K562 (cell line): ENCODE results near the gene HTR1D. TPM values are rescaled to one million over a fixed set of nuclear protein-coding genes. Genes with fewer than 3 reads are reported as not detected.

Source experiments
- FOXA3 ChIP-seq, 2 experiments: fragments of 450-650 bp in 1 of 2; sonication (generic) in 1 of 2; formaldehyde crosslinking; IDR thresholded peaks in 1 of 2; conservative IDR thresholded peaks in 1 of 2; 2 replicates each; pipeline versions ENCODE4 v1.4.0 to v1.8.0; 2020 to 2022; ENCODE audit warnings: mild to moderate bottlenecking in 2 of 2, missing genetic modification reagents in 1 of 2
- SMAD1 ChIP-seq: fragments of 150-350 bp; IDR thresholded peaks from 2 replicates; pipeline ENCODE4 v1.6.1; 2014; ENCODE audit warnings: low read length, low read depth; ENCODE audit not compliant: partially characterized antibody
- U2AF2 ChIP-seq: fragments of 200-400 bp; formaldehyde crosslinking; optimal IDR thresholded peaks from 2 replicates; pipeline ENCODE3; 2017; ENCODE audit warnings: low read depth, mild to moderate bottlenecking, low read length
- ZNF239 ChIP-seq: fragments of 250-450 bp; sonication (Bioruptor Pico); IDR thresholded peaks from 2 replicates; pipeline ENCODE4 v1.4.0; 2020; ENCODE audit warnings: mild to moderate bottlenecking
- ZNF785 ChIP-seq: fragments of 250-450 bp; sonication (Bioruptor Pico); IDR thresholded peaks from 2 replicates; pipeline ENCODE4 v1.4.0; 2020; ENCODE audit warnings: mild to moderate bottlenecking
- polyA plus RNA-seq, 8 experiments: library from polyadenylated mRNA; depleted of rRNA in 4 of 8; stranded (reverse) in 5 of 8; unstranded in 3 of 8; fragments of >200 nt; fragmentation: Nextera tagmentation in 2 of 8; fragmentation: Illumina TruSeq in 1 of 8; extraction: Ambion mirVana in 2 of 8; extraction: Trizol in 1 of 8; gene quantifications; 2 replicates each; pipeline versions ENCODE4 v1.2.1 to v1.2.3, GENCODE V29; 2011 to 2014; ENCODE audit warnings: inconsistent platforms in 1 of 8, missing spikeins in 1 of 8
- total RNA-seq, 7 experiments: library from RNA; depleted of rRNA in 6 of 7; stranded (reverse); fragments of >200 nt in 6 of 7; fragmentation: Illumina TruSeq in 2 of 7; extraction: Trizol in 2 of 7; gene quantifications; 2 replicates each; pipeline versions ENCODE4 v1.2.1 to v1.2.3, GENCODE V29; 2011 to 2021; ENCODE audit warnings: low replicate concordance in 1 of 7
- TF ChIP-seq, protein P1 (sequence below): IDR thresholded peaks from 2 replicates; pipeline ENCODE4 v1.6.1; 2016; ENCODE audit warnings: missing genetic modification characterization, missing compliant biosample characterization
- TF ChIP-seq, protein P2 (sequence below): fragments of 200-600 bp; sonication (generic); IDR thresholded peaks from one replicate; pipeline ENCODE4 v1.6.1; 2012; ENCODE audit warnings: mild to moderate bottlenecking, low read depth, low read length, inconsistent platforms

The HTR1D gene
- total and polyA plus RNA-seq, 9 of the 15 experiments (the other 6 are each of a cell fraction or from before 2014, with no cell fraction given), result 0.03 to 0.09 (median 0.04) TPM; not detected in 4

DNA sequence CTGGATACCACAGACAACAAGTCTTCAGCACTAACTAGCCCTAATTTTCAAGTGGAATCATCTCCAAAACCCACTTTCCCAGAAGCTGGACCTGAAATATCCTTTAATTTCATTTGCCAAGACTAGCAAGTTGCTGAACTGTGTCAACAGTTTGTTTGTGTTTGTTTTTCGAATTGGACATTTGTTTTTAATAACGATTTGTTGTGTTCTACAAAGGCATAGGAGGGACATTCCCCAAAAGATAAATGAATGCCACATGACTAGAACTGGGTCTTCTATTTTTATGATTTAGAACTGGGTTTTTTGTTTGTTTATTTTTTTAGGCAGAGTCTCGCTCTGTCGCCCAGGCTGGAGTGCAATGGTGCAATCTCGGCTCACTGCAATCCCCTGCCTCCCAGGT lies 66.6 kb downstream of the HTR1D start (continued):
- TF ChIP-seq ZNF785 (CRISPR knock-in tag), result no peak
- TF ChIP-seq FOXA3 (CRISPR knock-in tag; conservative IDR thresholded peaks at IDR 0.05 in 1 of 2, IDR thresholded peaks at IDR 0.05 in 1 of 2), result no peak
- no peak for TF ChIP-seq U2AF2
- no peak for TF ChIP-seq ZNF239
- TF ChIP-seq, protein P1, sequence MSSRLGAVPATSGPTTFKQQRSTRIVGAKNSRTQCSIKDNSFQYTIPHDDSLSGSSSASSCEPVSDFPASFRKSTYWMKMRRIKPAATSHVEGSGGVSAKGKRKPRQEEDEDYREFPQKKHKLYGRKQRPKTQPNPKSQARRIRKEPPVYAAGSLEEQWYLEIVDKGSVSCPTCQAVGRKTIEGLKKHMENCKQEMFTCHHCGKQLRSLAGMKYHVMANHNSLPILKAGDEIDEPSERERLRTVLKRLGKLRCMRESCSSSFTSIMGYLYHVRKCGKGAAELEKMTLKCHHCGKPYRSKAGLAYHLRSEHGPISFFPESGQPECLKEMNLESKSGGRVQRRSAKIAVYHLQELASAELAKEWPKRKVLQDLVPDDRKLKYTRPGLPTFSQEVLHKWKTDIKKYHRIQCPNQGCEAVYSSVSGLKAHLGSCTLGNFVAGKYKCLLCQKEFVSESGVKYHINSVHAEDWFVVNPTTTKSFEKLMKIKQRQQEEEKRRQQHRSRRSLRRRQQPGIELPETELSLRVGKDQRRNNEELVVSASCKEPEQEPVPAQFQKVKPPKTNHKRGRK (tag), result no peak
- TF ChIP-seq, protein P2, sequence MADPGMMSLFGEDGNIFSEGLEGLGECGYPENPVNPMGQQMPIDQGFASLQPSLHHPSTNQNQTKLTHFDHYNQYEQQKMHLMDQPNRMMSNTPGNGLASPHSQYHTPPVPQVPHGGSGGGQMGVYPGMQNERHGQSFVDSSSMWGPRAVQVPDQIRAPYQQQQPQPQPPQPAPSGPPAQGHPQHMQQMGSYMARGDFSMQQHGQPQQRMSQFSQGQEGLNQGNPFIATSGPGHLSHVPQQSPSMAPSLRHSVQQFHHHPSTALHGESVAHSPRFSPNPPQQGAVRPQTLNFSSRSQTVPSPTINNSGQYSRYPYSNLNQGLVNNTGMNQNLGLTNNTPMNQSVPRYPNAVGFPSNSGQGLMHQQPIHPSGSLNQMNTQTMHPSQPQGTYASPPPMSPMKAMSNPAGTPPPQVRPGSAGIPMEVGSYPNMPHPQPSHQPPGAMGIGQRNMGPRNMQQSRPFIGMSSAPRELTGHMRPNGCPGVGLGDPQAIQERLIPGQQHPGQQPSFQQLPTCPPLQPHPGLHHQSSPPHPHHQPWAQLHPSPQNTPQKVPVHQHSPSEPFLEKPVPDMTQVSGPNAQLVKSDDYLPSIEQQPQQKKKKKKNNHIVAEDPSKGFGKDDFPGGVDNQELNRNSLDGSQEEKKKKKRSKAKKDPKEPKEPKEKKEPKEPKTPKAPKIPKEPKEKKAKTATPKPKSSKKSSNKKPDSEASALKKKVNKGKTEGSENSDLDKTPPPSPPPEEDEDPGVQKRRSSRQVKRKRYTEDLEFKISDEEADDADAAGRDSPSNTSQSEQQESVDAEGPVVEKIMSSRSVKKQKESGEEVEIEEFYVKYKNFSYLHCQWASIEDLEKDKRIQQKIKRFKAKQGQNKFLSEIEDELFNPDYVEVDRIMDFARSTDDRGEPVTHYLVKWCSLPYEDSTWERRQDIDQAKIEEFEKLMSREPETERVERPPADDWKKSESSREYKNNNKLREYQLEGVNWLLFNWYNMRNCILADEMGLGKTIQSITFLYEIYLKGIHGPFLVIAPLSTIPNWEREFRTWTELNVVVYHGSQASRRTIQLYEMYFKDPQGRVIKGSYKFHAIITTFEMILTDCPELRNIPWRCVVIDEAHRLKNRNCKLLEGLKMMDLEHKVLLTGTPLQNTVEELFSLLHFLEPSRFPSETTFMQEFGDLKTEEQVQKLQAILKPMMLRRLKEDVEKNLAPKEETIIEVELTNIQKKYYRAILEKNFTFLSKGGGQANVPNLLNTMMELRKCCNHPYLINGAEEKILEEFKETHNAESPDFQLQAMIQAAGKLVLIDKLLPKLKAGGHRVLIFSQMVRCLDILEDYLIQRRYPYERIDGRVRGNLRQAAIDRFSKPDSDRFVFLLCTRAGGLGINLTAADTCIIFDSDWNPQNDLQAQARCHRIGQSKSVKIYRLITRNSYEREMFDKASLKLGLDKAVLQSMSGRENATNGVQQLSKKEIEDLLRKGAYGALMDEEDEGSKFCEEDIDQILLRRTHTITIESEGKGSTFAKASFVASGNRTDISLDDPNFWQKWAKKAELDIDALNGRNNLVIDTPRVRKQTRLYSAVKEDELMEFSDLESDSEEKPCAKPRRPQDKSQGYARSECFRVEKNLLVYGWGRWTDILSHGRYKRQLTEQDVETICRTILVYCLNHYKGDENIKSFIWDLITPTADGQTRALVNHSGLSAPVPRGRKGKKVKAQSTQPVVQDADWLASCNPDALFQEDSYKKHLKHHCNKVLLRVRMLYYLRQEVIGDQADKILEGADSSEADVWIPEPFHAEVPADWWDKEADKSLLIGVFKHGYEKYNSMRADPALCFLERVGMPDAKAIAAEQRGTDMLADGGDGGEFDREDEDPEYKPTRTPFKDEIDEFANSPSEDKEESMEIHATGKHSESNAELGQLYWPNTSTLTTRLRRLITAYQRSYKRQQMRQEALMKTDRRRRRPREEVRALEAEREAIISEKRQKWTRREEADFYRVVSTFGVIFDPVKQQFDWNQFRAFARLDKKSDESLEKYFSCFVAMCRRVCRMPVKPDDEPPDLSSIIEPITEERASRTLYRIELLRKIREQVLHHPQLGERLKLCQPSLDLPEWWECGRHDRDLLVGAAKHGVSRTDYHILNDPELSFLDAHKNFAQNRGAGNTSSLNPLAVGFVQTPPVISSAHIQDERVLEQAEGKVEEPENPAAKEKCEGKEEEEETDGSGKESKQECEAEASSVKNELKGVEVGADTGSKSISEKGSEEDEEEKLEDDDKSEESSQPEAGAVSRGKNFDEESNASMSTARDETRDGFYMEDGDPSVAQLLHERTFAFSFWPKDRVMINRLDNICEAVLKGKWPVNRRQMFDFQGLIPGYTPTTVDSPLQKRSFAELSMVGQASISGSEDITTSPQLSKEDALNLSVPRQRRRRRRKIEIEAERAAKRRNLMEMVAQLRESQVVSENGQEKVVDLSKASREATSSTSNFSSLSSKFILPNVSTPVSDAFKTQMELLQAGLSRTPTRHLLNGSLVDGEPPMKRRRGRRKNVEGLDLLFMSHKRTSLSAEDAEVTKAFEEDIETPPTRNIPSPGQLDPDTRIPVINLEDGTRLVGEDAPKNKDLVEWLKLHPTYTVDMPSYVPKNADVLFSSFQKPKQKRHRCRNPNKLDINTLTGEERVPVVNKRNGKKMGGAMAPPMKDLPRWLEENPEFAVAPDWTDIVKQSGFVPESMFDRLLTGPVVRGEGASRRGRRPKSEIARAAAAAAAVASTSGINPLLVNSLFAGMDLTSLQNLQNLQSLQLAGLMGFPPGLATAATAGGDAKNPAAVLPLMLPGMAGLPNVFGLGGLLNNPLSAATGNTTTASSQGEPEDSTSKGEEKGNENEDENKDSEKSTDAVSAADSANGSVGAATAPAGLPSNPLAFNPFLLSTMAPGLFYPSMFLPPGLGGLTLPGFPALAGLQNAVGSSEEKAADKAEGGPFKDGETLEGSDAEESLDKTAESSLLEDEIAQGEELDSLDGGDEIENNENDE, result no peak
- no peak for TF ChIP-seq SMAD1
